Pons (tissue), 1 donor: ENCODE results near the gene FRMD6.
"Not testable (repeated sequence)": the region's sequence is repeated elsewhere in the genome, so short reads cannot be mapped to it uniquely, and the experiment has no call there.

Experiments used
- DNase-seq: peaks from one replicate; pipeline ENCODE4 v3.0.0-alpha.2; 2016; ENCODE audit warnings: low spot score

Gene FRMD6

GRCh38 chr14:51725061-51725460, 73.4 kb downstream of the FRMD6 start:
- DNase-seq = no peak

GRCh38 chr14:51726166-51726899, 74.6 kb downstream of the FRMD6 start:
- DNase-seq = no peak

DNA sequence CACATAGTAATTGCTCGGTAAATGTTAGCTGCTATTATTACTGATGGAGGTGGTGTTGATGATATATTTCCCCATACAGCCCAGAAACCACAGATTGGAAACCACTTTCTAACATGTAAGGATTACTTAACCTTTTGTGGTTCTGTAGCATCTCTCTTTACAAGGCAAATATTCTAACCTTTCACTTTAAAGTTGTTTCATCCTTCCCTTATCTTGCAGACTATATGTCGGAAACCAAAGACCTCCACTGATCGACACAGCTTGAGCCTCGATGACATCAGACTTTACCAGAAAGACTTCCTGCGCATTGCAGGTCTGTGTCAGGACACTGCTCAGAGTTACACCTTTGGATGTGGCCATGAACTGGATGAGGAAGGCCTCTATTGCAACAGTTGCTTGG, 75.8 kb downstream of the FRMD6 start:
- DNase-seq = no peak

GRCh38 chr14:51730098-51730497, 78.4 kb downstream of the FRMD6 start:
- DNase-seq = no peak

- no peak for DNase-seq
Measured at GRCh38 chr14:51730684-51731083, 79.0 kb downstream of the FRMD6 start.

- DNase-seq = no peak
Measured at GRCh38 chr14:51732494-51733112, 80.9 kb downstream of the FRMD6 start.

DNA sequence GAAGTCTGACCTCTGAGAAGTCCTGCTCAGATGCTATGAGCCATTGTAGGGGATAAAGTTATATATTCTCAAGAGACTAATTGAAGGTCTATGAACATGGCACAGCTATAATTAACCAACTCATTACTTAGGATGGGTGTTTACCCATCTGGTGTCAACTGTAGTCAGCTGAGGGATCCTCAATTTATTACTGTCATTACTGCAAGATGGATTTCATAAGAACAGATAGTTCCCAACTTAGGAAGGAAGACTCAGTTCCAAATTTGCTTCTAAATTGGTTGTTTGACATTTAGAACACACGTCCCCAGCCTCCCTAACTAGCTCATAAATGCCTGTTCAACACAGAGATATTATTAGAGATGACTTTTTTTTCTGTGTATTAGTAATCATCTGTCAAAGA, 81.4 kb downstream of the FRMD6 start:
- DNase-seq = no peak

- no peak for DNase-seq
Measured at GRCh38 chr14:51735851-51736250, 84.1 kb downstream of the FRMD6 start.

GRCh38 chr14:51738754-51739153, 87.0 kb downstream of the FRMD6 start:
- DNase-seq = no peak

GRCh38 chr14:51743588-51744000, 91.9 kb downstream of the FRMD6 start:
- DNase-seq = no peak

DNA sequence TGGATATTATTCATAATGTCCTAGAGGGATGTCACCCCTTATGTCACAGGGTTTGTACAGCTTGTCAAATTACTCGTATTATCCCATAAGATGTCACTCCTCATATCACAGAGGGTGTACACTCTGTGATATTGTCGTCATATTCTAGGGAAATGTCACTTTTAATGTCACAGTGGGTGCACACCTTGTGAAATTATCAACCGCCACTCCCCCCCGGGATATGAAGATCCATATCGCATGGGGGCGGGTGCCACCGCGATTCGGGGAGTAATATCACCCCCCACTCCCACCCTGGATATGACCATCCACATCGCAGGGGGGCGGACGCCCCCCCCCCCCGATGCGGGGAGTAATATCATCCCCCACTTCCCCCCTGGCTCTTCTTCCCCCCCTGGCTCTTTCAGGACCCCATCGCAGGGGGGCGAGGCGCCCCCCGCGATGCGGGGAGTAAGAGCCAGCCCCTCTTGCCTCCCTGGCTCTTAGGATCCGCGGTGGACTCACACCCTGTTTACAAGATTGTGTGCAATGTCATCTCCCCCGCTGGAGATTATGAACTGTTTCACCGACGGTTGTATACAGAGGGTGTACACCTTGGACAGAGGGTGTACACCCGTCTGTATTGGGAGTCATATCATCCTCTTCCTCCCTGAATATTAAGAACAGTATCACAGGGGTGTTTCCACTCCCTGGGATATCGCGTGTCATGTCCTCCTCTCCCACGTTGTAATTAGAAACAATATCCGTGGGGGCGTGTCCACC, 92.8 kb downstream of the FRMD6 start:
- DNase-seq = no peak

DNA sequence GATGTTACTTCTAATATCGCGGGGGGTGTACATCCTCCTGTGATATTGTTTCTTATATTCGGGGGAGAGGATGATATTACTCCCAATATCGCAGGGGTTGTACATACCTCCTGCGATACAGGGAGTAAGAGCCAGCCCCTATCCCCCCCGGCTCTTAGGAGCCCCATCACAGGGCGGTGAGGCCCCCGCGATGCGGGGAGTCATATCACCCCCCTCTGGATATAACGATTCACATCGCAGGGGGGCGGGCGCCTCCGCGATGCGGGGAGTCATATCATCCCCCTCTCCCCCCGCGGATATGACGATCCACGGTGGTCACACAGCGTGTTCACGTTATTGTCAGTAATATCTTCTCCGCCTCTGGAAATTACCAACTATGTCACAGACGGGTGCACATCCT, 95.1 kb downstream of the FRMD6 start:
- not testable (repeated sequence) for DNase-seq

GRCh38 chr14:51750542-51750941, 98.8 kb downstream of the FRMD6 start:
- no peak for DNase-seq

GRCh38 chr14:51751611-51752345, 100.1 kb downstream of the FRMD6 start:
- DNase-seq = not testable (repeated sequence)

DNA sequence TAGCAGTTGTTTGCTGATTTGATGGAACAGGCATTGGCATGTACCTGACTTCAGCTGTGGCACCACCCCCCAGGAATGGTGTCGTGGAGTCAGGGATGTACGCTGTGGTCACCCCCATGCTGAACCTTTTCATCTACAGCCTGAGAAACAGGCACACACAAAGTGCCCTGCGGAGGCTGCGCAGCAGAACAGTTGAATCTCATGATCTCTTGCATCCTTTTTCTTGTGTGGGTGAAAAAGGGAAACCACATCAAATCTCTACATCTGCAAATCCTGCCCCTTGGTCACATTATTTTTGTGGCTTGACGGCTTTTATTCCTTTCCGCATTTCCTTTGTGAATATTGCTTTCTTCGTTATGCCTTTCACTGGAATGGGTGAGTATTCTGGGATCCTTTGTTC, 106.0 kb downstream of the FRMD6 start:
- DNase-seq = not testable (repeated sequence)

GRCh38 chr14:51759950-51760349, 108.2 kb downstream of the FRMD6 start:
- DNase-seq = no peak

GRCh38 chr14:51765726-51766125, 114.0 kb downstream of the FRMD6 start:
- DNase-seq = not testable (repeated sequence)

GRCh38 chr14:51766586-51766985, 114.9 kb downstream of the FRMD6 start:
- DNase-seq = not testable (repeated sequence)

- DNase-seq = not testable (repeated sequence)
Measured at GRCh38 chr14:51769261-51769660, 117.6 kb downstream of the FRMD6 start.

GRCh38 chr14:51774209-51774608, 122.5 kb downstream of the FRMD6 start:
- DNase-seq = no peak

- DNase-seq = peak; percentile 58
Measured at GRCh38 chr14:51776102-51776894, 124.6 kb downstream of the FRMD6 start.
